ENCODE results near the gene C12orf42. TPM values are rescaled to one million over a fixed set of nuclear protein-coding genes. Genes with fewer than 3 reads are reported as not detected.

The C12orf42 gene
- total and polyA plus RNA-seq, 2 of the 4 experiments (the other 2 are of a cell fraction) = not detected

- in situ Hi-C loops (cut with MboI; ENCODE audit: low sequenced_read_pairs) (no loop called here), intact Hi-C loops (cut with micrococcal nuclease) (no loop called here), dilution Hi-C loops (cut with HindIII; ENCODE audit: low sequenced_read_pairs, unreplicated experiment) (no loop called here)
- Histone ChIP-seq H2AFZ (replicated peaks; ENCODE audit: low read length, poor library complexity) (no peak overlapping the region), H3K4me2 (ENCODE audit: low read depth, low read length) (no peak overlapping the region), H2AK5ac (ENCODE audit: low read depth, low read length) (no peak overlapping the region), H2AK9ac (replicated peaks; ENCODE audit: low read depth, low read length, poor library complexity) (no peak overlapping the region), H3K27me3 (ENCODE audit: control insufficient read depth, insufficient read depth, low read length) (no peaks in the 10 kb centered on the region), H3K14ac (replicated peaks; ENCODE audit: low read depth, low read length) (no peak overlapping the region), H2BK20ac (ENCODE audit: low read depth, low read length) (no peak overlapping the region), H4K20me1 (ENCODE audit: insufficient read depth, low read length) (no peaks in the 10 kb centered on the region), H2BK5ac (ENCODE audit: low read depth, low read length, poor library complexity, severe bottlenecking) (no peak overlapping the region), H3K4me3 (ENCODE audit: insufficient read depth, low read depth, low read length) (no peak overlapping the region), H3K56ac (ENCODE audit: extremely low read depth, insufficient read depth, low read length) (no peak overlapping the region), H2BK120ac (ENCODE audit: low read depth, low read length) (no peak overlapping the region), H2BK15ac (ENCODE audit: low read depth, low read length) (no peak overlapping the region), H3K9me1 (ENCODE audit: insufficient read depth, low read length) (no peaks in the 10 kb centered on the region), H4K8ac (ENCODE audit: low read depth in 2 of 2, low read length in 2 of 2) (no peak overlapping the region), H3K4ac (ENCODE audit: low read depth, low read length) (no peak overlapping the region), H3K4me1 (ENCODE audit: control insufficient read depth, insufficient read depth, low read length) (no peaks in the 10 kb centered on the region), H3K9me3 (ENCODE audit: control insufficient read depth, insufficient read depth, low read length) (peaks cover 6% of the 10 kb centered on the region), H3K18ac (ENCODE audit: low read depth, low read length) (no peak overlapping the region), H4K5ac (ENCODE audit: low read depth, low read length) (no peak overlapping the region), H3K36me3 (ENCODE audit: control insufficient read depth, insufficient read depth, low read length) (no peaks in the 10 kb centered on the region), H3K23ac (ENCODE audit: low read depth, low read length) (no peak overlapping the region), H3K9ac (ENCODE audit: low read depth, low read length) (no peak overlapping the region), H4K91ac (ENCODE audit: insufficient read depth, low read depth, low read length) (no peak overlapping the region), H3K79me1 (ENCODE audit: low read depth in 1 of 2, low read length in 2 of 2) (no peaks in the 10 kb centered on the region), H3K27ac (ENCODE audit: insufficient read depth, low read length) (no peak overlapping the region)
- no CpG with 5 or more reads among the region's 2 CpGs for WGBS, 2 experiments (ENCODE audit: extremely low coverage in 2 of 2, insufficient read length in 1 of 2)
- no TSS peak for BruUV-seq (replicated peaks)
- TF ChIP-seq MAZ (IDR thresholded peaks at IDR 0.05; ENCODE audit: borderline replicate concordance, low read depth, low read length) (no peak), MAFK (IDR thresholded peaks at IDR 0.05; ENCODE audit: low read depth, low read length) (peak; percentile 53)
- CTCF ChIA-PET = no interaction called here
- POLR2A ChIA-PET (ENCODE audit: unreplicated experiment) = no interaction called here
- ATAC-seq (ENCODE audit: low read depth) (no peak), DNase-seq (no peak)
Measured at GRCh38 chr12:103354403-103354802, 141.4 kb downstream of the C12orf42 start.

Measured in IMR-90 (cell line).